Stimulated activated CD4-positive, alpha-beta T cell treated with anti-CD3 and anti-CD28 coated beads, Interleukin-2, amount 100 ng/mL, for 24 hours (primary cell): Measurements from ENCODE around the gene PAK1.

Experiments used
- DNase-seq, 2 donors: peaks; one replicate each; pipeline ENCODE4 v3.0.0-alpha.2; 2020

PAK1 gene

GRCh38 chr11:77353131-77353530, 120.8 kb downstream of the PAK1 start:
- no peak for DNase-seq

GRCh38 chr11:77351281-77351886, 122.5 kb downstream of the PAK1 start:
- no peak for DNase-seq

GRCh38 chr11:77347948-77348347, 125.9 kb downstream of the PAK1 start:
- no peak for DNase-seq

GRCh38 chr11:77346906-77347603, 126.8 kb downstream of the PAK1 start:
- DNase-seq: no peak

- no peak for DNase-seq
Observed at GRCh38 chr11:77345621-77346020, 128.3 kb downstream of the PAK1 start.

GRCh38 chr11:77340501-77340900, 133.4 kb downstream of the PAK1 start:
- no peak for DNase-seq

- no peak for DNase-seq
Observed at GRCh38 chr11:77332259-77332658, 141.6 kb downstream of the PAK1 start.

- no peak for DNase-seq
Observed at GRCh38 chr11:77325159-77325558, 148.7 kb downstream of the PAK1 start.

- DNase-seq: no peak
Observed at GRCh38 chr11:77324508-77324907, 149.4 kb downstream of the PAK1 start.

GRCh38 chr11:77322926-77323590, 150.8 kb downstream of the PAK1 start:
- no peak for DNase-seq

GRCh38 chr11:77322506-77322905, 151.4 kb downstream of the PAK1 start:
- no peak for DNase-seq

GRCh38 chr11:77320351-77320750, 153.5 kb downstream of the PAK1 start:
- DNase-seq: no peak

GRCh38 chr11:77318600-77318999, 155.3 kb downstream of the PAK1 start:
- no peak for DNase-seq

GRCh38 chr11:77316733-77317342, 157.1 kb downstream of the PAK1 start:
- no peak for DNase-seq

- no peak for DNase-seq
Observed at GRCh38 chr11:77312107-77312506, 161.8 kb downstream of the PAK1 start.

- no peak for DNase-seq
Observed at GRCh38 chr11:77311701-77312100, 162.2 kb downstream of the PAK1 start.

- DNase-seq: no peak
Observed at GRCh38 chr11:77310721-77311120, 163.2 kb downstream of the PAK1 start.

- no peak for DNase-seq
Observed at GRCh38 chr11:77309401-77310085, 164.4 kb downstream of the PAK1 start.

- DNase-seq: no peak
Observed at GRCh38 chr11:77308838-77309237, 165.1 kb downstream of the PAK1 start.

- no peak for DNase-seq
Observed at GRCh38 chr11:77303328-77303727, 170.6 kb downstream of the PAK1 start.

GRCh38 chr11:77302752-77303151, 171.1 kb downstream of the PAK1 start:
- DNase-seq: no peak

GRCh38 chr11:77301510-77301909, 172.4 kb downstream of the PAK1 start, which contains the start of gene GDPD4:
GDPD4 (minus strand) TSS chr11:77301686; CDS start chr11:77285137, 16,549 bp downstream.
- DNase-seq: no peak

- no peak for DNase-seq
Observed at GRCh38 chr11:77300695-77301094, 173.2 kb downstream of the PAK1 start.
